ENCODE results near the gene MRPL34. TPM values are rescaled to one million over a fixed set of nuclear protein-coding genes. Genes with fewer than 3 reads are reported as not detected.

Gene MRPL34
- total RNA-seq, 1 experiment from 2014 or later = 78.9 TPM

DNA sequence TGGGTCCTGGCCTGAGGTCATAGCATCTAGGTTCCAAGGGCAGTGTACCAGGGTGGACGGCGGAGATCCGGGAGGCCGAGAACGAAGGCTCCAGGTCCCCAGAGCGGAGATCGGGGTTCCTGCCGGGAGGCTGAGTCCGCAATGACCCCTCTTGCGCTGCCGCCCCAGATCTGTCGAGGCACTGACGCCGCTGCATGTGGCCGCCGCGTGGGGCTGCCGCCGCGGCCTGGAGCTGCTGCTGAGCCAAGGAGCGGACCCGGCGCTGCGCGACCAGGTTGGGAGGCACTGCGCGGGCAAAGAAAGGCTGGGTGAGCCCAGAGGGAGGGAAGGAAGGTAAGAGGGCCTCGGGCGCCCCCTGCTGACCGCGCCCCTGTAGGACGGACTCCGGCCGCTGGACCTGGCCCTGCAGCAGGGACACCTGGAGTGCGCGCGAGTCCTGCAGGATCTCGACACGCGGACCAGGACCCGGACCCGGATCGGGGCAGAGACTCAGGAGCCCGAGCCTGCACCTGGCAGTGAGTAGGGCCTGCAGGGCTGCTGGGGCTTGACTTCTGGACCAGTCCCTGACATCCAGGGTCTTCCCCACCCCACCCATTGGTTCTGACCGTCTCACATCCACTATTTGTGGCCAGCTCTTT, 23.1 kb upstream of the MRPL34 start:
- intact Hi-C loops (cut with micrococcal nuclease; ENCODE audit: unreplicated experiment) = loop anchor here (1.0 to 5.0 kb wide), 5 partner anchors 16 to 216 kb away; partner anchors contain the start of genes BABAM1, NR2F6 and OCEL1
- TF ChIP-seq, protein P1, sequence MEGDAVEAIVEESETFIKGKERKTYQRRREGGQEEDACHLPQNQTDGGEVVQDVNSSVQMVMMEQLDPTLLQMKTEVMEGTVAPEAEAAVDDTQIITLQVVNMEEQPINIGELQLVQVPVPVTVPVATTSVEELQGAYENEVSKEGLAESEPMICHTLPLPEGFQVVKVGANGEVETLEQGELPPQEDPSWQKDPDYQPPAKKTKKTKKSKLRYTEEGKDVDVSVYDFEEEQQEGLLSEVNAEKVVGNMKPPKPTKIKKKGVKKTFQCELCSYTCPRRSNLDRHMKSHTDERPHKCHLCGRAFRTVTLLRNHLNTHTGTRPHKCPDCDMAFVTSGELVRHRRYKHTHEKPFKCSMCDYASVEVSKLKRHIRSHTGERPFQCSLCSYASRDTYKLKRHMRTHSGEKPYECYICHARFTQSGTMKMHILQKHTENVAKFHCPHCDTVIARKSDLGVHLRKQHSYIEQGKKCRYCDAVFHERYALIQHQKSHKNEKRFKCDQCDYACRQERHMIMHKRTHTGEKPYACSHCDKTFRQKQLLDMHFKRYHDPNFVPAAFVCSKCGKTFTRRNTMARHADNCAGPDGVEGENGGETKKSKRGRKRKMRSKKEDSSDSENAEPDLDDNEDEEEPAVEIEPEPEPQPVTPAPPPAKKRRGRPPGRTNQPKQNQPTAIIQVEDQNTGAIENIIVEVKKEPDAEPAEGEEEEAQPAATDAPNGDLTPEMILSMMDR (IDR thresholded peaks at IDR 0.05; ENCODE audit: insufficient read depth in 1 of 2, low read depth in 1 of 2, low read length in 1 of 2, severe bottlenecking in 1 of 2, unreplicated experiment in 1 of 2) = peak; percentile 88 to 93
- Histone ChIP-seq H3K4me3 (ENCODE audit: low read depth, low read length) (peak overlapping the region; percentile 62), H3K36me3 (ENCODE audit: control insufficient read depth, insufficient read depth, low read length) (no peaks in the 10 kb centered on the region; the same call in 1 of the 2 replicates), H3K9me3 (no peaks in the 10 kb centered on the region), H3K27me3 (replicated peaks; ENCODE audit: control insufficient read depth, insufficient read depth, low read length) (no peaks in the 10 kb centered on the region), H3K4me1 (peaks cover 11% of the 10 kb centered on the region; the same call in 1 of the 2 replicates)
- no peaks in the 10 kb centered on the region for H3K27me3 Mint-ChIP-seq (ENCODE audit: insufficient read depth, unreplicated experiment)
- peak overlapping the region; percentile 79 for H3K27ac Mint-ChIP-seq (ENCODE audit: unreplicated experiment)
- ChIA-PET CTCF (interaction anchor here (0.6 to 2.3 kb wide), 12 partner anchors 16 to 862 kb away, joined by 3 to 15 read pairs (median 4); partner anchors contain the start of genes BABAM1, MRPL34 and USE1), POLR2A (interaction anchor here (0.6 to 1.0 kb wide), 2 partner anchors 16 to 43 kb away, joined by 3 read pairs; no protein-coding TSS in a partner anchor)
- H3K9me3 Mint-ChIP-seq (ENCODE audit: unreplicated experiment) = no peaks in the 10 kb centered on the region
- peak overlapping the region; percentile 85 for H3K4me3 Mint-ChIP-seq (ENCODE audit: unreplicated experiment)
- BruUV-seq (replicated peaks) = no TSS peak
- peaks cover 5% of the 10 kb centered on the region for H3K4me1 Mint-ChIP-seq (ENCODE audit: low read depth, unreplicated experiment)
- H3K36me3 Mint-ChIP-seq (ENCODE audit: insufficient read depth, unreplicated experiment) = peaks cover 32% of the 10 kb centered on the region
- peak; percentile 90 to 93 for DNase-seq

DNA sequence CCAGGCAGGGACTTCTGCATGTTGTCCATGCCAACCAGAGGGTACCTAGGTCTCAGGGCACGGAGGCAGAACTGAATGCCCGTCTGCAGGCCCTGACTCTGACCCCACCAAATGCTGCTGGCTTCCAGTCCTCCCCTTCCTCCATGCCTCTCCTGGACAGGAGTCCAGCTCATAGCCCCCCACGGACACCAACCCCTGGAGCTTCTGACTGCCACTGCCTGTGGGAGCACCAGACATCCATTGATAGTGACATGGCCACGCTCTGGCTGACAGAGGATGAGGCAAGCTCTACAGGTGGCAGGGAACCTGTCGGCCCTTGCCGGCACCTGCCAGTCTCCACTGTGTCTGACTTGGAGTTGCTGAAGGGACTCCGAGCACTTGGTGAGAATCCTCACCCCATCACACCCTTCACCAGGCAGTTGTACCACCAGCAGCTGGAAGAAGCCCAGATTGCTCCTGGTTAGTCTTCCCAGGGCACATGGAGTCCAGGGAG, 22.1 kb upstream of the MRPL34 start:
- TSS peak; percentile 8 for BruUV-seq (replicated peaks)
- Histone ChIP-seq H3K36me3 (ENCODE audit: control insufficient read depth, insufficient read depth, low read length) (no peaks in the 10 kb centered on the region; the same call in 1 of the 2 replicates), H3K9me3 (no peaks in the 10 kb centered on the region), H3K27me3 (replicated peaks; ENCODE audit: control insufficient read depth, insufficient read depth, low read length) (no peaks in the 10 kb centered on the region), H3K4me1 (peaks cover 11% of the 10 kb centered on the region; the same call in 1 of the 2 replicates), H3K4me3 (ENCODE audit: low read depth, low read length) (no peak overlapping the region)
- Mint-ChIP-seq H3K9me3 (ENCODE audit: unreplicated experiment) (no peaks in the 10 kb centered on the region), H3K4me1 (ENCODE audit: low read depth, unreplicated experiment) (peaks cover 5% of the 10 kb centered on the region), H3K36me3 (ENCODE audit: insufficient read depth, unreplicated experiment) (peaks cover 26% of the 10 kb centered on the region), H3K4me3 (ENCODE audit: unreplicated experiment) (no peak overlapping the region), H3K27me3 (ENCODE audit: insufficient read depth, unreplicated experiment) (no peaks in the 10 kb centered on the region), H3K27ac (ENCODE audit: unreplicated experiment) (no peak overlapping the region)
- ChIA-PET POLR2A (no interaction called here), CTCF (interaction anchor here (0.6 to 2.3 kb wide), 4 partner anchors 17 to 480 kb away, joined by 3 to 15 read pairs (median 4); partner anchors contain the start of genes BABAM1 and MRPL34)
- intact Hi-C loops (cut with micrococcal nuclease; ENCODE audit: unreplicated experiment) = loop anchor here (2.0 to 5.0 kb wide), 3 partner anchors 17 to 217 kb away; partner anchors contain the start of genes BABAM1 and NR2F6
- no peak for DNase-seq
- TF ChIP-seq, protein P1 (IDR thresholded peaks at IDR 0.05; ENCODE audit: insufficient read depth in 1 of 2, low read depth in 1 of 2, low read length in 1 of 2, severe bottlenecking in 1 of 2, unreplicated experiment in 1 of 2) = no peak

DNA sequence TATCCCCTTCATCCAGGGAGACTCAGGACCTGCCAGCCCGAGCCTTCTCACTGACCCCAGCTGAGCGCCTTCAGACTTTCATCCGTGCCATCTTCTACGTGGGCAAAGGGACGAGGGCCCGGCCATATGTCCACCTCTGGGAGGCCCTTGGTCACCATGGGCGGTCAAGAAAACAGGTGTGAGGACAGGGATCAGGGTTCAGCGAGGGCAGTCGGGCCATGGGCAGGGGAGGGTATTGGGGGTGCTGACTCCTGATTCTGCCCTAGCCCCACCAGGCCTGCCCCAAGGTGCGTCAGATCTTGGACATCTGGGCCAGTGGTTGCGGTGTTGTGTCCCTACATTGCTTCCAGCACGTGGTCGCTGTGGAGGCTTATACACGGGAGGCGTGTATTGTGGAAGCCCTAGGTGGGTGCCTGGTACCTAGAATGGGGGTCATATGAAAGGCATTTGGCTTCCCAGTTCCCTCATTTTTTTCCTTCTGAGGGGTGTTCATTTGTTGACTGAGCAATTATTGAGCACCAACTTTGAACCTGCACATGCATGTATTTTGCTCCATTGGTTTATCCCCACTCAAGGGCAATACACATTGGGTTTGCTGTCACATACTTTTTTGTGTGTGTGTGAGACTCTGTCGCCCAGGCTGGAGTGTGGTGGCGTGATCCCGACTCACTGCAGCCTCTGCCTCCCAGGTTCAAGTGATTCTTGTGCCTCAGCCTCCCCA, 20.1 kb upstream of the MRPL34 start:
- peaks cover 11% of the 10 kb centered on the region; the same call in 1 of the 2 replicates for H3K4me1 ChIP-seq
- ChIA-PET CTCF (interaction anchor here (0.6 kb wide), 1 partner anchor 61 kb away, joined by 4 read pairs; no protein-coding TSS in a partner anchor), POLR2A (no interaction called here)
- no peak overlapping the region for H3K27ac Mint-ChIP-seq (ENCODE audit: unreplicated experiment)
- no peaks in the 10 kb centered on the region for H3K27me3 ChIP-seq (replicated peaks; ENCODE audit: control insufficient read depth, insufficient read depth, low read length)
- no peaks in the 10 kb centered on the region for H3K27me3 Mint-ChIP-seq (ENCODE audit: insufficient read depth, unreplicated experiment)
- no peak overlapping the region for H3K4me3 ChIP-seq (ENCODE audit: low read depth, low read length)
- no peaks in the 10 kb centered on the region for H3K9me3 ChIP-seq
- no peak overlapping the region for H3K4me3 Mint-ChIP-seq (ENCODE audit: unreplicated experiment)
- intact Hi-C loops (cut with micrococcal nuclease; ENCODE audit: unreplicated experiment) = no loop called here
- TF ChIP-seq, protein P1 (IDR thresholded peaks at IDR 0.05; ENCODE audit: insufficient read depth in 1 of 2, low read depth in 1 of 2, low read length in 1 of 2, severe bottlenecking in 1 of 2, unreplicated experiment in 1 of 2) = no peak
- peaks cover 5% of the 10 kb centered on the region for H3K4me1 Mint-ChIP-seq (ENCODE audit: low read depth, unreplicated experiment)
- H3K36me3 ChIP-seq (ENCODE audit: control insufficient read depth, insufficient read depth, low read length) = no peaks in the 10 kb centered on the region; the same call in 1 of the 2 replicates
- H3K9me3 Mint-ChIP-seq (ENCODE audit: unreplicated experiment) = no peaks in the 10 kb centered on the region
- BruUV-seq (replicated peaks) = no TSS peak
- DNase-seq = no peak
- H3K36me3 Mint-ChIP-seq (ENCODE audit: insufficient read depth, unreplicated experiment) = peaks cover 19% of the 10 kb centered on the region

All from Caco-2 (cell line).